A673 (cell line): ENCODE data around the gene SRP54.

Experiments
- CTCF ChIP-seq: fragments of 300-800, 200-600 bp; sonication (generic); conservative IDR thresholded peaks from 2 replicates; pipeline ENCODE4 v1.5.1; 2017; ENCODE audit warnings: low read depth, mild to moderate bottlenecking, antibody characterized with exemption, low read length, moderate library complexity, mixed read lengths
- EZH2 ChIP-seq: fragments of 200-600 bp; sonication (generic); IDR thresholded peaks from 2 replicates; pipeline ENCODE4 v1.6.1; 2017; ENCODE audit warnings: borderline replicate concordance, low read depth, mild to moderate bottlenecking, mixed read lengths, antibody characterized with exemption, low read length; ENCODE audit not compliant: poor library complexity, severe bottlenecking

- TF ChIP-seq CTCF (no peak), EZH2 (no peak)
These were observed 45.6 kb downstream of the SRP54 start for GRCh38 chr14:35028435-35028834.
